Calu3 (cell line): ENCODE results near the gene IGSF8. TPM values are rescaled to one million over a fixed set of nuclear protein-coding genes. Genes with fewer than 3 reads are reported as not detected.
A peak's percentile ranks its signal among the peaks of the same experiment; 100 is the strongest.

Source experiments
- BruUV-seq: library from RNA; stranded (reverse); fragments of 400-500 nt; replicated peaks from 2 replicates; lab custom pipeline; 2021; lab: Mats Ljungman, UMichigan
- CTCF ChIA-PET: fragments of 300-600 bp; sonication (Branson Sonifier 250); formaldehyde crosslinking; loops from one replicate; lab custom pipeline; 2022; ENCODE audit warnings: antibody characterized with exemption; lab: Charles Lee
- DNase-seq: peaks from one replicate; pipeline ENCODE4 v3.0.0; 2022
- H3K27ac Mint-ChIP-seq: one replicate; pipeline ENCODE4 v1.8.0; 2022; ENCODE audit warnings: mixed read lengths; ENCODE audit not compliant: unreplicated experiment
- H3K27me3 Mint-ChIP-seq: one replicate; pipeline ENCODE4 v1.8.0; 2022; ENCODE audit warnings: mixed read lengths; ENCODE audit not compliant: unreplicated experiment
- H3K36me3 Mint-ChIP-seq: one replicate; pipeline ENCODE4 v1.8.0; 2022; ENCODE audit warnings: mild to moderate bottlenecking, moderate library complexity, mixed read lengths; ENCODE audit not compliant: insufficient read depth, unreplicated experiment
- H3K4me1 Mint-ChIP-seq: one replicate; pipeline ENCODE4 v1.8.0; 2022; ENCODE audit warnings: mild to moderate bottlenecking, low read depth, mixed read lengths; ENCODE audit not compliant: unreplicated experiment
- H3K4me3 Mint-ChIP-seq: one replicate; pipeline ENCODE4 v1.8.0; 2022; ENCODE audit warnings: mild to moderate bottlenecking, low read depth, moderate library complexity, mixed read lengths; ENCODE audit not compliant: unreplicated experiment
- H3K9me3 Mint-ChIP-seq: one replicate; pipeline ENCODE4 v1.8.0; 2022; ENCODE audit warnings: low read depth, mixed read lengths; ENCODE audit not compliant: unreplicated experiment
- CTCF ChIP-seq: fragments of 200-600 bp; IDR thresholded peaks from one replicate; pipeline ENCODE4 v1.8.0; 2022; ENCODE audit warnings: antibody characterized with exemption; ENCODE audit not compliant: unreplicated experiment
- intact Hi-C: fragments of 100-400 bp; cut with micrococcal nuclease; formaldehyde crosslinking; loops from one replicate; pipeline ENCODE4 v1.10.0; 2022; ENCODE audit not compliant: unreplicated experiment
- total RNA-seq: library from RNA; stranded (reverse); gene quantifications from 2 replicates; pipeline ENCODE4 v1.2.3, GENCODE V29; 2022

Gene IGSF8
- total RNA-seq, 1 experiment from 2014 or later: 31.6 TPM

- H3K27ac Mint-ChIP-seq: no peak overlapping the region
- intact Hi-C loops: loop anchor here (2.0 to 5.0 kb wide), 2 partner anchors 33 to 47 kb away; partner anchors contain the start of gene PIGM
Observed at GRCh38 chr1:160079448-160079847, 19.0 kb downstream of the IGSF8 start.

GRCh38 chr1:160078512-160079195 lies 19.8 kb downstream of the IGSF8 start:
- H3K36me3 Mint-ChIP-seq: peaks cover 4% of the 10 kb centered on the region
- H3K27ac Mint-ChIP-seq: no peak overlapping the region
- DNase-seq: peak; percentile 75
- no peaks in the 10 kb centered on the region for H3K9me3 Mint-ChIP-seq
- peaks cover 98% of the 10 kb centered on the region for H3K27me3 Mint-ChIP-seq
- no TSS peak for BruUV-seq
- H3K4me1 Mint-ChIP-seq: peaks cover 9% of the 10 kb centered on the region
- intact Hi-C loops: loop anchor here (2.0 to 5.0 kb wide), 2 partner anchors 32 to 46 kb away; partner anchors contain the start of gene PIGM
- peak; percentile 93 for TF ChIP-seq CTCF
- CTCF ChIA-PET: interaction anchor here (0.5 to 3.3 kb wide), 17 partner anchors 8 to 1961 kb away, joined by 3 to 21 read pairs (median 4); partner anchors contain the start of genes IGSF8 and KCNJ10
- no peak overlapping the region for H3K4me3 Mint-ChIP-seq

More at GRCh38 chr1:160079448-160079847, 19.0 kb downstream of the IGSF8 start:
- Mint-ChIP-seq H3K4me1 (peaks cover 9% of the 10 kb centered on the region), H3K9me3 (no peaks in the 10 kb centered on the region), H3K36me3 (peaks cover 4% of the 10 kb centered on the region), H3K4me3 (no peak overlapping the region), H3K27me3 (peaks cover 90% of the 10 kb centered on the region)
- no peak for TF ChIP-seq CTCF
- CTCF ChIA-PET: interaction anchor here (0.6 to 3.3 kb wide), 9 partner anchors 7 to 124 kb away, joined by 3 to 14 read pairs (median 6); partner anchors contain the start of genes IGSF8 and KCNJ10
- no TSS peak for BruUV-seq
- DNase-seq: no peak

- CTCF ChIA-PET: interaction anchor here (0.7 to 3.3 kb wide), 8 partner anchors 9 to 1960 kb away, joined by 3 to 21 read pairs (median 8); partner anchors contain the start of gene IGSF8
- peaks cover 100% of the 10 kb centered on the region for H3K27me3 Mint-ChIP-seq
- H3K9me3 Mint-ChIP-seq: no peaks in the 10 kb centered on the region
- no peak overlapping the region for H3K4me3 Mint-ChIP-seq
- intact Hi-C loops: loop anchor here (5.0 kb wide), 1 partner anchor 45 kb away; the partner anchor contains the start of gene PIGM
- no peak overlapping the region for H3K27ac Mint-ChIP-seq
- no TSS peak for BruUV-seq
- no peak for DNase-seq
- TF ChIP-seq CTCF: no peak
- H3K36me3 Mint-ChIP-seq: peaks cover 4% of the 10 kb centered on the region
- peaks cover 9% of the 10 kb centered on the region for H3K4me1 Mint-ChIP-seq
Observed at GRCh38 chr1:160077486-160077885, 20.9 kb downstream of the IGSF8 start.

- TF ChIP-seq CTCF: no peak
- H3K9me3 Mint-ChIP-seq: no peaks in the 10 kb centered on the region
- H3K36me3 Mint-ChIP-seq: peaks cover 4% of the 10 kb centered on the region
- no peak for DNase-seq
- CTCF ChIA-PET: no interaction called here
- H3K4me3 Mint-ChIP-seq: no peak overlapping the region
- H3K27me3 Mint-ChIP-seq: peaks cover 100% of the 10 kb centered on the region
- no TSS peak for BruUV-seq
- H3K4me1 Mint-ChIP-seq: peaks cover 9% of the 10 kb centered on the region
- intact Hi-C loops: loop anchor here (5.0 kb wide), 1 partner anchor 44 kb away; the partner anchor contains the start of gene PIGM
- no peak overlapping the region for H3K27ac Mint-ChIP-seq
Observed at GRCh38 chr1:160076295-160076694, 22.1 kb downstream of the IGSF8 start.
